Peyer's patch (tissue), 4 donors: Measurements from ENCODE around the gene KDM6A.

Source experiments
- POLR2A ChIP-seq, 2 donors: fragments of 450-650 bp; IDR thresholded peaks; one replicate each; pipeline ENCODE4 v1.5.1; 2017; ENCODE audit warnings: antibody characterized with exemption in 2 of 2, mild to moderate bottlenecking in 2 of 2, moderate library complexity in 2 of 2
- TF ChIP-seq, protein P1 (sequence below), 6 experiments: fragments of 450-650 bp in 4 of 6; fragments of 200-600 bp in 2 of 6; sonication (generic) in 1 of 6; IDR thresholded peaks; one replicate each; pipeline ENCODE4 v1.5.1; 2017 to 2019; ENCODE audit warnings: antibody characterized with exemption in 6 of 6, mild to moderate bottlenecking in 3 of 6, moderate library complexity in 1 of 6

DNA sequence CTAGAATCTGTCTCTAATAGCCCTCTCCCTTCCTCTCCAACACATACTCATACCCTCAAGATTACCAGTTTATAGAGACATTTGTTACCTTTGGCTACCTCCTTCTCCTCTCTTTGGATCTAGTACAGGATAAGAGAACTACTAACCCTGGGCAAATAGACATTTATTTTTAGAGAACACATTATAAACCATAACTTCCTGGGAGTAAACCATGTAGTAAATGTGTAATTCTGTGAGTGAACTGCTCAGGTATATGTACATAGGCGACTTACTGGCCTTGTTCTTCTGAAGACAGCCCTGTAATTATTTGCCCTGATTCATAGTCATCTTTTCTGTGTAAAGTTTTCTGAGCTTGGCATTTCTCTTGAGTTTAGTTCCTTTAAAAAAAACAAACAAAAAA, 94.2 kb downstream of the KDM6A start:
- TF ChIP-seq, protein P1, sequence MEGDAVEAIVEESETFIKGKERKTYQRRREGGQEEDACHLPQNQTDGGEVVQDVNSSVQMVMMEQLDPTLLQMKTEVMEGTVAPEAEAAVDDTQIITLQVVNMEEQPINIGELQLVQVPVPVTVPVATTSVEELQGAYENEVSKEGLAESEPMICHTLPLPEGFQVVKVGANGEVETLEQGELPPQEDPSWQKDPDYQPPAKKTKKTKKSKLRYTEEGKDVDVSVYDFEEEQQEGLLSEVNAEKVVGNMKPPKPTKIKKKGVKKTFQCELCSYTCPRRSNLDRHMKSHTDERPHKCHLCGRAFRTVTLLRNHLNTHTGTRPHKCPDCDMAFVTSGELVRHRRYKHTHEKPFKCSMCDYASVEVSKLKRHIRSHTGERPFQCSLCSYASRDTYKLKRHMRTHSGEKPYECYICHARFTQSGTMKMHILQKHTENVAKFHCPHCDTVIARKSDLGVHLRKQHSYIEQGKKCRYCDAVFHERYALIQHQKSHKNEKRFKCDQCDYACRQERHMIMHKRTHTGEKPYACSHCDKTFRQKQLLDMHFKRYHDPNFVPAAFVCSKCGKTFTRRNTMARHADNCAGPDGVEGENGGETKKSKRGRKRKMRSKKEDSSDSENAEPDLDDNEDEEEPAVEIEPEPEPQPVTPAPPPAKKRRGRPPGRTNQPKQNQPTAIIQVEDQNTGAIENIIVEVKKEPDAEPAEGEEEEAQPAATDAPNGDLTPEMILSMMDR (IDR thresholded peaks at IDR 0.05): no peak
- no peak for TF ChIP-seq POLR2A (IDR thresholded peaks at IDR 0.05)
